GM18505 (cell line): ENCODE data around the gene CYP24A1.

Experiments used
- ATAC-seq: cut with Tn5 transposase; IDR thresholded peaks from one replicate; pipeline ENCODE4 v1.9.1; 2021; ENCODE audit not compliant: unreplicated experiment
- POLR2A ChIP-seq: IDR thresholded peaks from 4 replicates; pipeline ENCODE4 v1.6.1; 2011; ENCODE audit warnings: borderline replicate concordance; ENCODE audit not compliant: insufficient read depth, insufficient read length; ENCODE audit errors: extremely low read depth

CYP24A1 gene

GRCh38 chr20:54107600-54108325, 66.0 kb downstream of the CYP24A1 start:
- ATAC-seq, result no peak

GRCh38 chr20:54107181-54107580, 66.6 kb downstream of the CYP24A1 start:
- ATAC-seq, result no peak

More at GRCh38 chr20:54107600-54108325, 66.0 kb downstream of the CYP24A1 start:
- TF ChIP-seq POLR2A, result no peak

GRCh38 chr20:54106162-54106561, 67.6 kb downstream of the CYP24A1 start:
- TF ChIP-seq POLR2A, result no peak
- no peak for ATAC-seq

More at GRCh38 chr20:54107181-54107580, 66.6 kb downstream of the CYP24A1 start:
- TF ChIP-seq POLR2A, result no peak

- ATAC-seq, result no peak
- TF ChIP-seq POLR2A, result no peak
Observed at GRCh38 chr20:54105653-54106052, 68.1 kb downstream of the CYP24A1 start.

GRCh38 chr20:54104781-54105180, 69.0 kb downstream of the CYP24A1 start:
- no peak for ATAC-seq

GRCh38 chr20:54103762-54104600, 69.8 kb downstream of the CYP24A1 start:
- ATAC-seq, result no peak
- TF ChIP-seq POLR2A, result no peak

More at GRCh38 chr20:54104781-54105180, 69.0 kb downstream of the CYP24A1 start:
- TF ChIP-seq POLR2A, result no peak
